ENCODE results near the gene DDX25. TPM values are rescaled to one million over a fixed set of nuclear protein-coding genes. Genes with fewer than 3 reads are reported as not detected.

The DDX25 gene
- total and polyA plus RNA-seq, 9 of the 15 experiments (the other 6 are each of a cell fraction or from before 2014, with no cell fraction given), result not detected

DNA sequence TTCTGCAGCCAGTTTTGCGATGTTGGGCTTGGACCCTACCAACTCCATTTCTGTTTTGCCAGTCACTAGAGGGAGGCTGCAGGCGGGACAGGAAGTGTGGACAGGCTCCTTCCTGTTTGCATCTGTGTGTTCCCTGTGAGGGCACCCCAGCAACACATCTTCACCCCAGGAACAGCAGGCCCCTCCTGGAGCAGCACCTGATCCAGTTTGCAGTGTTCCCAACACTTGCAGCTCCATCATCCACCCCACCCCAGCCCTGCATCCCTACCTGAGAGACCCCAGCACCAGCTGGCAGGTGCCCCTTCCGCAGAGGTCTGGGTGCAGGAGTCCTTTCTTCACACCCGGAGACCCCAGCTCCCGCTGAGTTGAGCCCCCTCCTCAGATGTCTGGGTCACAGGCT lies 34.1 kb downstream of the DDX25 start (continued):
- TF ChIP-seq, protein P1, sequence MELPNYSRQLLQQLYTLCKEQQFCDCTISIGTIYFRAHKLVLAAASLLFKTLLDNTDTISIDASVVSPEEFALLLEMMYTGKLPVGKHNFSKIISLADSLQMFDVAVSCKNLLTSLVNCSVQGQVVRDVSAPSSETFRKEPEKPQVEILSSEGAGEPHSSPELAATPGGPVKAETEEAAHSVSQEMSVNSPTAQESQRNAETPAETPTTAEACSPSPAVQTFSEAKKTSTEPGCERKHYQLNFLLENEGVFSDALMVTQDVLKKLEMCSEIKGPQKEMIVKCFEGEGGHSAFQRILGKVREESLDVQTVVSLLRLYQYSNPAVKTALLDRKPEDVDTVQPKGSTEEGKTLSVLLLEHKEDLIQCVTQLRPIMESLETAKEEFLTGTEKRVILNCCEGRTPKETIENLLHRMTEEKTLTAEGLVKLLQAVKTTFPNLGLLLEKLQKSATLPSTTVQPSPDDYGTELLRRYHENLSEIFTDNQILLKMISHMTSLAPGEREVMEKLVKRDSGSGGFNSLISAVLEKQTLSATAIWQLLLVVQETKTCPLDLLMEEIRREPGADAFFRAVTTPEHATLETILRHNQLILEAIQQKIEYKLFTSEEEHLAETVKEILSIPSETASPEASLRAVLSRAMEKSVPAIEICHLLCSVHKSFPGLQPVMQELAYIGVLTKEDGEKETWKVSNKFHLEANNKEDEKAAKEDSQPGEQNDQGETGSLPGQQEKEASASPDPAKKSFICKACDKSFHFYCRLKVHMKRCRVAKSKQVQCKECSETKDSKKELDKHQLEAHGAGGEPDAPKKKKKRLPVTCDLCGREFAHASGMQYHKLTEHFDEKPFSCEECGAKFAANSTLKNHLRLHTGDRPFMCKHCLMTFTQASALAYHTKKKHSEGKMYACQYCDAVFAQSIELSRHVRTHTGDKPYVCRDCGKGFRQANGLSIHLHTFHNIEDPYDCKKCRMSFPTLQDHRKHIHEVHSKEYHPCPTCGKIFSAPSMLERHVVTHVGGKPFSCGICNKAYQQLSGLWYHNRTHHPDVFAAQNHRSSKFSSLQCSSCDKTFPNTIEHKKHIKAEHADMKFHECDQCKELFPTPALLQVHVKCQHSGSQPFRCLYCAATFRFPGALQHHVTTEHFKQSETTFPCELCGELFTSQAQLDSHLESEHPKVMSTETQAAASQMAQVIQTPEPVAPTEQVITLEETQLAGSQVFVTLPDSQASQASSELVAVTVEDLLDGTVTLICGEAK (IDR thresholded peaks at IDR 0.05), result peak; percentile 77
- TF ChIP-seq, protein P1 (CRISPR knock-in tag; IDR thresholded peaks at IDR 0.05), result no peak
- TF ChIP-seq ZNF41 (CRISPR knock-in tag; conservative IDR thresholded peaks at IDR 0.05) (no peak), ADNP (tag; IDR thresholded peaks at IDR 0.05) (no peak), XRCC5 (IDR thresholded peaks at IDR 0.05; ENCODE audit: low read depth, low read length) (no peak), GABPA (tag; conservative IDR thresholded peaks at IDR 0.05; ENCODE audit: low read depth) (peak; percentile 73), SIN3A (IDR thresholded peaks at IDR 0.05; ENCODE audit: borderline replicate concordance in 2 of 2, control insufficient read depth in 1 of 2, low read depth in 2 of 2, low read length in 2 of 2) (no peak), HCFC1 (IDR thresholded peaks at IDR 0.05; ENCODE audit: low read depth, low read length) (0 out of 2 replicates have a peak, but pooled peaks have one; percentile 29), ZNF133 (CRISPR knock-in tag; IDR thresholded peaks at IDR 0.05) (no peak), CEBPB (tag; IDR thresholded peaks at IDR 0.05) (no peak), FOXA3 (CRISPR knock-in tag; conservative IDR thresholded peaks at IDR 0.05 in 1 of 2, IDR thresholded peaks at IDR 0.05 in 1 of 2) (no peak), ETV5 (CRISPR knock-in tag; IDR thresholded peaks at IDR 0.05; ENCODE audit: low read depth) (no peak), TOE1 (IDR thresholded peaks at IDR 0.05; ENCODE audit: borderline replicate concordance) (no peak), TOE1 (CRISPR knock-in tag; IDR thresholded peaks at IDR 0.05; ENCODE audit: borderline replicate concordance, low read depth) (no peak)
- TF ChIP-seq, protein P2, sequence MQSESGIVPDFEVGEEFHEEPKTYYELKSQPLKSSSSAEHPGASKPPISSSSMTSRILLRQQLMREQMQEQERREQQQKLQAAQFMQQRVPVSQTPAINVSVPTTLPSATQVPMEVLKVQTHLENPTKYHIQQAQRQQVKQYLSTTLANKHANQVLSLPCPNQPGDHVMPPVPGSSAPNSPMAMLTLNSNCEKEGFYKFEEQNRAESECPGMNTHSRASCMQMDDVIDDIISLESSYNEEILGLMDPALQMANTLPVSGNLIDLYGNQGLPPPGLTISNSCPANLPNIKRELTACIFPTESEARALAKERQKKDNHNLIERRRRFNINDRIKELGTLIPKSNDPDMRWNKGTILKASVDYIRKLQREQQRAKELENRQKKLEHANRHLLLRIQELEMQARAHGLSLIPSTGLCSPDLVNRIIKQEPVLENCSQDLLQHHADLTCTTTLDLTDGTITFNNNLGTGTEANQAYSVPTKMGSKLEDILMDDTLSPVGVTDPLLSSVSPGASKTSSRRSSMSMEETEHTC (IDR thresholded peaks at IDR 0.05), result no peak
- TF ChIP-seq, protein P3, sequence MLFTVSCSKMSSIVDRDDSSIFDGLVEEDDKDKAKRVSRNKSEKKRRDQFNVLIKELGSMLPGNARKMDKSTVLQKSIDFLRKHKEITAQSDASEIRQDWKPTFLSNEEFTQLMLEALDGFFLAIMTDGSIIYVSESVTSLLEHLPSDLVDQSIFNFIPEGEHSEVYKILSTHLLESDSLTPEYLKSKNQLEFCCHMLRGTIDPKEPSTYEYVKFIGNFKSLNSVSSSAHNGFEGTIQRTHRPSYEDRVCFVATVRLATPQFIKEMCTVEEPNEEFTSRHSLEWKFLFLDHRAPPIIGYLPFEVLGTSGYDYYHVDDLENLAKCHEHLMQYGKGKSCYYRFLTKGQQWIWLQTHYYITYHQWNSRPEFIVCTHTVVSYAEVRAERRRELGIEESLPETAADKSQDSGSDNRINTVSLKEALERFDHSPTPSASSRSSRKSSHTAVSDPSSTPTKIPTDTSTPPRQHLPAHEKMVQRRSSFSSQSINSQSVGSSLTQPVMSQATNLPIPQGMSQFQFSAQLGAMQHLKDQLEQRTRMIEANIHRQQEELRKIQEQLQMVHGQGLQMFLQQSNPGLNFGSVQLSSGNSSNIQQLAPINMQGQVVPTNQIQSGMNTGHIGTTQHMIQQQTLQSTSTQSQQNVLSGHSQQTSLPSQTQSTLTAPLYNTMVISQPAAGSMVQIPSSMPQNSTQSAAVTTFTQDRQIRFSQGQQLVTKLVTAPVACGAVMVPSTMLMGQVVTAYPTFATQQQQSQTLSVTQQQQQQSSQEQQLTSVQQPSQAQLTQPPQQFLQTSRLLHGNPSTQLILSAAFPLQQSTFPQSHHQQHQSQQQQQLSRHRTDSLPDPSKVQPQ (CRISPR knock-in tag; IDR thresholded peaks at IDR 0.05; ENCODE audit: borderline replicate concordance), result no peak

Measured in K562 (cell line).